Endothelial cell (in vitro differentiated cells): ENCODE results near the gene SEMA3B. TPM values are rescaled to one million over a fixed set of nuclear protein-coding genes. Genes with fewer than 3 reads are reported as not detected.

Experiments used
- DNase-seq: peaks from one replicate; pipeline ENCODE4 v3.0.0; 2021; ENCODE audit warnings: low spot score
- H3K27ac Mint-ChIP-seq: one replicate; pipeline ENCODE4 v1.8.0; 2021; ENCODE audit warnings: mixed read lengths, inconsistent platforms; ENCODE audit not compliant: unreplicated experiment
- H3K27me3 Mint-ChIP-seq: one replicate; pipeline ENCODE4 v1.8.0; 2021; ENCODE audit warnings: mild to moderate bottlenecking, moderate library complexity, mixed read lengths, inconsistent platforms; ENCODE audit not compliant: unreplicated experiment
- H3K36me3 Mint-ChIP-seq: one replicate; pipeline ENCODE4 v1.8.0; 2021; ENCODE audit warnings: mild to moderate bottlenecking, low read depth, mixed read lengths, inconsistent platforms; ENCODE audit not compliant: unreplicated experiment
- H3K4me1 Mint-ChIP-seq: one replicate; pipeline ENCODE4 v1.8.0; 2021; ENCODE audit warnings: mild to moderate bottlenecking, mixed read lengths, inconsistent platforms; ENCODE audit not compliant: unreplicated experiment
- H3K4me3 Mint-ChIP-seq: one replicate; pipeline ENCODE4 v1.8.0; 2021; ENCODE audit warnings: mild to moderate bottlenecking, mixed read lengths, inconsistent platforms; ENCODE audit not compliant: unreplicated experiment
- H3K9me3 Mint-ChIP-seq: one replicate; pipeline ENCODE4 v1.8.0; 2021; ENCODE audit warnings: mixed read lengths, inconsistent platforms; ENCODE audit not compliant: unreplicated experiment
- CTCF ChIP-seq: fragments of 200-600 bp; sonication (generic); IDR thresholded peaks from one replicate; pipeline ENCODE4 v1.5.0; 2021; ENCODE audit warnings: antibody characterized with exemption; ENCODE audit not compliant: unreplicated experiment
- total RNA-seq: library from RNA; stranded (reverse); fragmentation: NEBNext Ultra II Directional; extraction: Animal tissue kit (Norgen Biotek cat#: 25700); gene quantifications from one replicate; pipeline ENCODE4 v1.2.1, GENCODE V29; 2021; ENCODE audit not compliant: unreplicated experiment

The SEMA3B gene
- total RNA-seq, 1 donor from 2014 or later: 1.7 TPM

- Mint-ChIP-seq H3K27ac (peak overlapping the region; percentile 70), H3K27me3 (peaks cover 4% of the 10 kb centered on the region), H3K4me1 (peaks cover 12% of the 10 kb centered on the region), H3K36me3 (no peaks in the 10 kb centered on the region), H3K9me3 (no peaks in the 10 kb centered on the region), H3K4me3 (peak overlapping the region; percentile 96)
- no peak for TF ChIP-seq CTCF
- no peak for DNase-seq
These were observed 30.6 kb downstream of the SEMA3B start for GRCh38 chr3:50299638-50299928.

GRCh38 chr3:50299929-50300680, 31.2 kb downstream of the SEMA3B start:
- no peak for DNase-seq
- peaks cover 12% of the 10 kb centered on the region for H3K4me1 Mint-ChIP-seq
- peak overlapping the region; percentile 70 for H3K27ac Mint-ChIP-seq

GRCh38 chr3:50300681-50301254, 31.8 kb downstream of the SEMA3B start:
- no peaks in the 10 kb centered on the region for H3K9me3 Mint-ChIP-seq
- peak overlapping the region; percentile 70 for H3K27ac Mint-ChIP-seq
- peaks cover 5% of the 10 kb centered on the region for H3K27me3 Mint-ChIP-seq
- no peaks in the 10 kb centered on the region for H3K36me3 Mint-ChIP-seq
- H3K4me1 Mint-ChIP-seq: peaks cover 12% of the 10 kb centered on the region
- peak overlapping the region; percentile 96 for H3K4me3 Mint-ChIP-seq
- no peak for TF ChIP-seq CTCF
- DNase-seq: no peak

More at GRCh38 chr3:50299929-50300680, 31.2 kb downstream of the SEMA3B start:
- no peaks in the 10 kb centered on the region for H3K36me3 Mint-ChIP-seq
- peaks cover 4% of the 10 kb centered on the region for H3K27me3 Mint-ChIP-seq
- H3K9me3 Mint-ChIP-seq: no peaks in the 10 kb centered on the region
- peak overlapping the region; percentile 96 for H3K4me3 Mint-ChIP-seq
- TF ChIP-seq CTCF: no peak

GRCh38 chr3:50302095-50303012, 33.4 kb downstream of the SEMA3B start:
- no peak for DNase-seq
- Mint-ChIP-seq H3K27ac (no peak overlapping the region), H3K9me3 (no peaks in the 10 kb centered on the region), H3K4me1 (peaks cover 12% of the 10 kb centered on the region), H3K36me3 (no peaks in the 10 kb centered on the region), H3K27me3 (peaks cover 5% of the 10 kb centered on the region), H3K4me3 (peak overlapping the region; percentile 47)
- TF ChIP-seq CTCF: no peak
